ENCODE measurements around the gene PLCB4. TPM values are rescaled to one million over a fixed set of nuclear protein-coding genes. Genes with fewer than 3 reads are reported as not detected.
A peak's percentile ranks its signal among the peaks of the same experiment; 100 is the strongest.

Gene PLCB4
- total RNA-seq, 6 experiments from 2014 or later: 71.8 to 95.7 (median 79.1) TPM

GRCh38 chr20:9250511-9250910, 181.6 kb downstream of the PLCB4 start:
- Mint-ChIP-seq H3K9me3 (no peaks in the 10 kb centered on the region), H3K36me3 (ENCODE audit: low read depth) (peaks cover 7% of the 10 kb centered on the region; the same call in 1 of the 2 replicates), H3K4me3 (no peak overlapping the region), H3K4me1 (ENCODE audit: low read depth) (peaks cover 24% of the 10 kb centered on the region), H3K27me3 (ENCODE audit: insufficient read depth) (no peaks in the 10 kb centered on the region), H3K27ac (no peak overlapping the region)
- DNase-seq: no peak
- no peak for TF ChIP-seq CTCF (IDR thresholded peaks at IDR 0.05)

DNA sequence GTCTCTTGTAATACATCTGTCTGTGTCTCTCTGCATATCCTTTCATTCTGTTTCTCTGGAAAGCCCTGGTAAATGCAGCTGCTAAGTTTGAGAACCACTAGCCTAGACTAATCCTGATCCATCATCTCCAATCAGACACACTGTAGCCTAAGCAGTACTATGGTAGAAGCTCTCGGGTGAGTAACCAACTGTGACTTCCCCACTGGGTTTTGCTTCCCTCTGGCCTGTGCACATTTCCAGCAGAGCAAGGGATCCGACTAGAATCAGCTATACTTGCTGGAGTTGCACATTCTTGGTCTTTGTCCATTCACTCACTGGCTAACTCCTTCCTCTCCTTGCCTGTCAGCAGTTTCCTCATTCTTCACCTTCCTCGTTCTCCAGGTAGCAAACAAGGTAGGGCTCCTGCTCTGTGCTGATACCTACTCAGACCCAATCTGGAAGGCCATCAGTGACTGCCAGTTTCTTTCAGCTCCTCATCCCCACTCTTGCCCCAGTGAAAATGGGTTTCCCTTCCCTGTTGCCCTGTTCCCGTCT, 184.2 kb downstream of the PLCB4 start:
- H3K27me3 Mint-ChIP-seq (ENCODE audit: insufficient read depth): peaks cover under 1% of the 10 kb centered on the region; the same call in 1 of the 2 replicates
- no peak overlapping the region for H3K4me3 Mint-ChIP-seq
- H3K4me1 Mint-ChIP-seq (ENCODE audit: low read depth): peaks cover 31% of the 10 kb centered on the region
- TF ChIP-seq CTCF (IDR thresholded peaks at IDR 0.05): no peak
- H3K27ac Mint-ChIP-seq: no peak overlapping the region
- no peak for DNase-seq
- H3K36me3 Mint-ChIP-seq (ENCODE audit: low read depth): peaks cover 15% of the 10 kb centered on the region
- no peaks in the 10 kb centered on the region for H3K9me3 Mint-ChIP-seq

- no peak for TF ChIP-seq CTCF (IDR thresholded peaks at IDR 0.05)
- H3K27ac Mint-ChIP-seq: no peak overlapping the region
- no peaks in the 10 kb centered on the region for H3K9me3 Mint-ChIP-seq
- peaks cover 1% of the 10 kb centered on the region; the same call in 1 of the 2 replicates for H3K27me3 Mint-ChIP-seq (ENCODE audit: insufficient read depth)
- H3K4me1 Mint-ChIP-seq (ENCODE audit: low read depth): peaks cover 48% of the 10 kb centered on the region
- H3K4me3 Mint-ChIP-seq: no peak overlapping the region
- DNase-seq: no peak
- peaks cover 17% of the 10 kb centered on the region for H3K36me3 Mint-ChIP-seq (ENCODE audit: low read depth)
Measured at GRCh38 chr20:9255171-9255570, 186.3 kb downstream of the PLCB4 start.

- DNase-seq: no peak
- H3K9me3 Mint-ChIP-seq: no peaks in the 10 kb centered on the region
- H3K27me3 Mint-ChIP-seq (ENCODE audit: insufficient read depth): peaks cover 1% of the 10 kb centered on the region; the same call in 1 of the 2 replicates
- no peak for TF ChIP-seq CTCF (IDR thresholded peaks at IDR 0.05)
- peaks cover 17% of the 10 kb centered on the region for H3K36me3 Mint-ChIP-seq (ENCODE audit: low read depth)
- peaks cover 55% of the 10 kb centered on the region for H3K4me1 Mint-ChIP-seq (ENCODE audit: low read depth)
- H3K27ac Mint-ChIP-seq: no peak overlapping the region; the same call in 1 of the 2 replicates
- H3K4me3 Mint-ChIP-seq: no peak overlapping the region
Measured at GRCh38 chr20:9256393-9256792, 187.5 kb downstream of the PLCB4 start.

- Mint-ChIP-seq H3K27me3 (ENCODE audit: insufficient read depth) (peaks cover 3% of the 10 kb centered on the region; the same call in 1 of the 2 replicates), H3K9me3 (no peaks in the 10 kb centered on the region), H3K36me3 (ENCODE audit: low read depth) (peaks cover 17% of the 10 kb centered on the region), H3K27ac (peak overlapping the region; percentile 48), H3K4me1 (ENCODE audit: low read depth) (peaks cover 67% of the 10 kb centered on the region), H3K4me3 (no peak overlapping the region)
- no peak for DNase-seq
- no peak for TF ChIP-seq CTCF (IDR thresholded peaks at IDR 0.05)
Measured at GRCh38 chr20:9258901-9259300, 190.0 kb downstream of the PLCB4 start.

Data from HFFc6 (cell line).